Lower leg skin (tissue), 4 donors: ENCODE measurements around the gene RPTOR. TPM values are rescaled to one million over a fixed set of nuclear protein-coding genes. Genes with fewer than 3 reads are reported as not detected.

Experiments used
- DNase-seq, 2 donors: peaks; one replicate each; pipeline ENCODE4 v3.0.0-alpha.2; 2019; ENCODE audit warnings: low spot score in 2 of 2
- H3K4me3 ChIP-seq: fragments of 200-600 bp; sonication (generic); 2 replicates; pipeline ENCODE4 v1.5.1; 2017; ENCODE audit warnings: mild to moderate bottlenecking, low read depth; ENCODE audit not compliant: poor library complexity, severe bottlenecking
- POLR2A ChIP-seq, 2 donors: fragments of 450-650 bp; IDR thresholded peaks; one replicate each; pipeline ENCODE4 v1.6.1; 2016 to 2017; ENCODE audit warnings: antibody characterized with exemption in 2 of 2, mild to moderate bottlenecking in 1 of 2, moderate library complexity in 1 of 2
- WGBS, 2 donors: methylation state at CpG; one replicate each; pipeline ENCODE4 v1.1.5; 2018; 5-methylcytosine and 5-hydroxymethylcytosine counted together
- intact Hi-C: fragments of 100-400 bp; cut with DNase I; formaldehyde crosslinking; loops from one replicate; pipeline ENCODE4 v1.15.0; 2023; ENCODE audit warnings: low total_unique reads
- total RNA-seq, 4 donors: library from RNA; depleted of rRNA; stranded (reverse); fragments of >200 nt; gene quantifications; one replicate each; pipeline ENCODE4 v1.1.0, GENCODE V29; 2016
- TF ChIP-seq, protein P1 (sequence below), 3 donors: fragments of 450-650 bp; IDR thresholded peaks; one replicate each; pipeline ENCODE4 v1.5.1; 2016; ENCODE audit warnings: antibody characterized with exemption in 3 of 3, mild to moderate bottlenecking in 3 of 3, moderate library complexity in 2 of 3

RPTOR gene
- total RNA-seq, 4 donors from 2014 or later: 30.7 to 68.2 (median 39.8) TPM

DNA sequence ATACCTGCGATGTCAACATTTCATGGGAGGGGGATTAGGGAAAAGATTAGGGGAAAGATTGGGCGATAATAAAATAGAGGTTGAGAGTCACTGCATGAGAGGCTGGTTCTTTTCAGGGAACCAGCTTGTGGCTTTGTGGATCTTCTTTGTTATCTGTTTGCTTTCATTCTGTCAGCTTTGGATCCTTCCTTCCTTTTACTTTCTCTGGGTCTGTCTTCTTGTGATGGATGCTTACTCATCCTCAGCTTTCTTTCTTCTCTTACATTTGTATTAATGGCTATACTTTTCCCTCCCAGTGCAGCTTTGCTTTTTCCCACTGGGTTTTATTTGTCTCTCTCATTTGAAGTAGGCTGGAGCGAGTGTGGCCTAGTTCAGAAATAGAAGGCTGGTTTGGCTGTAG, 47.1 kb downstream of the RPTOR start:
- no peak overlapping the region for H3K4me3 ChIP-seq
- peak in 1 of 2 donors; percentile 3 for DNase-seq
- 96 to 99% methylated on average over 3 of the region's 3 CpGs for WGBS, 2 donors
- TF ChIP-seq, protein P1, sequence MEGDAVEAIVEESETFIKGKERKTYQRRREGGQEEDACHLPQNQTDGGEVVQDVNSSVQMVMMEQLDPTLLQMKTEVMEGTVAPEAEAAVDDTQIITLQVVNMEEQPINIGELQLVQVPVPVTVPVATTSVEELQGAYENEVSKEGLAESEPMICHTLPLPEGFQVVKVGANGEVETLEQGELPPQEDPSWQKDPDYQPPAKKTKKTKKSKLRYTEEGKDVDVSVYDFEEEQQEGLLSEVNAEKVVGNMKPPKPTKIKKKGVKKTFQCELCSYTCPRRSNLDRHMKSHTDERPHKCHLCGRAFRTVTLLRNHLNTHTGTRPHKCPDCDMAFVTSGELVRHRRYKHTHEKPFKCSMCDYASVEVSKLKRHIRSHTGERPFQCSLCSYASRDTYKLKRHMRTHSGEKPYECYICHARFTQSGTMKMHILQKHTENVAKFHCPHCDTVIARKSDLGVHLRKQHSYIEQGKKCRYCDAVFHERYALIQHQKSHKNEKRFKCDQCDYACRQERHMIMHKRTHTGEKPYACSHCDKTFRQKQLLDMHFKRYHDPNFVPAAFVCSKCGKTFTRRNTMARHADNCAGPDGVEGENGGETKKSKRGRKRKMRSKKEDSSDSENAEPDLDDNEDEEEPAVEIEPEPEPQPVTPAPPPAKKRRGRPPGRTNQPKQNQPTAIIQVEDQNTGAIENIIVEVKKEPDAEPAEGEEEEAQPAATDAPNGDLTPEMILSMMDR (IDR thresholded peaks at IDR 0.05): no peak
- no peak for TF ChIP-seq POLR2A (IDR thresholded peaks at IDR 0.05)
- intact Hi-C loops: loop anchor here (2.0 kb wide), 1 partner anchor 35 kb away; no protein-coding TSS in a partner anchor

DNA sequence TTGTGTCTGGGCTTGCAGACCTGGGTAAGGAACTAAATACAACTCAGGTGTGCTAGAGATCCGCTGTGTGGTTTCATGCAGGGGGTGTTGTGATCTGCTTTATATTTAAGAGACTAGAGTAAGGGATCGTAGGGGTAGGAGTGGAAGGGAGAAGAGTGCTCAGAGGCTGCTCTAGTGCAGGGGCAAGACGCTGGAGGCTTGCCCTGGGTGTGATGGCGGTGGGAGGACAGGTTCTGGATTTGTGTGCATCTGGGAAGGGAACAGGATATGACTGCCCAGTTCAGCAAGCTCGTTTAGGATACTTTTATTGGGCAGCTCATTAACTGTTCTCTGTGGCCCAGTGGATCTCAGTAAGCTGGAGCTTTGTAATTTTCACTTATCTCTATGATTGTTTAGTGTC, 47.6 kb downstream of the RPTOR start:
- no peak for TF ChIP-seq POLR2A (IDR thresholded peaks at IDR 0.05)
- TF ChIP-seq, protein P1 (IDR thresholded peaks at IDR 0.05): no peak
- H3K4me3 ChIP-seq: no peak overlapping the region
- intact Hi-C loops: loop anchor here (2.0 kb wide), 1 partner anchor 35 kb away; no protein-coding TSS in a partner anchor
- 59 to 66% methylated on average over 5 of the region's 5 CpGs for WGBS, 2 donors
- peak in 1 of 2 donors; percentile 49 for DNase-seq

DNA sequence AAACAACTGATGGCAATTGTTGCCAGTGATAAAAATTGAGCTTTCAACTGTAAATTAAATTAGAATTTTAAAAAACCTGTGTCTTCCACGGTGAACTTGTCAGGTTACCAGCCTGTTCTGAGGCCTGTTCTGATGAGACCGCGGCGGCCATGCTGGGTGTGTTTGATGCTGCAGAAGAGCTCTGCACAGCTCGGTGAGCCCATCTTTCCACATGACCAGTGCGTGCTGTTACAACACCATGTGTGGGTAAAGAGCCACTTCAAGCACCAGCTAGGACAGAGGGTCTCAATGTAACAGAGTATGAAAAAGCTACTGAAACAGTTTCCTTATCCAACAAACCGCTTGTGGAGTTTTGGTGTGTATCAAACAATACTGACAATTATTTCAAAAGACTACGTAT, 48.5 kb downstream of the RPTOR start:
- WGBS, 2 donors: 92 to 95% methylated on average over 8 of the region's 8 CpGs
- intact Hi-C loops: loop anchor here (2.0 kb wide), 1 partner anchor 34 kb away; no protein-coding TSS in a partner anchor
- DNase-seq: peak in 1 of 2 donors; percentile 43
- TF ChIP-seq, protein P1 (IDR thresholded peaks at IDR 0.05): no peak
- no peak for TF ChIP-seq POLR2A (IDR thresholded peaks at IDR 0.05)
- no peak overlapping the region for H3K4me3 ChIP-seq

DNA sequence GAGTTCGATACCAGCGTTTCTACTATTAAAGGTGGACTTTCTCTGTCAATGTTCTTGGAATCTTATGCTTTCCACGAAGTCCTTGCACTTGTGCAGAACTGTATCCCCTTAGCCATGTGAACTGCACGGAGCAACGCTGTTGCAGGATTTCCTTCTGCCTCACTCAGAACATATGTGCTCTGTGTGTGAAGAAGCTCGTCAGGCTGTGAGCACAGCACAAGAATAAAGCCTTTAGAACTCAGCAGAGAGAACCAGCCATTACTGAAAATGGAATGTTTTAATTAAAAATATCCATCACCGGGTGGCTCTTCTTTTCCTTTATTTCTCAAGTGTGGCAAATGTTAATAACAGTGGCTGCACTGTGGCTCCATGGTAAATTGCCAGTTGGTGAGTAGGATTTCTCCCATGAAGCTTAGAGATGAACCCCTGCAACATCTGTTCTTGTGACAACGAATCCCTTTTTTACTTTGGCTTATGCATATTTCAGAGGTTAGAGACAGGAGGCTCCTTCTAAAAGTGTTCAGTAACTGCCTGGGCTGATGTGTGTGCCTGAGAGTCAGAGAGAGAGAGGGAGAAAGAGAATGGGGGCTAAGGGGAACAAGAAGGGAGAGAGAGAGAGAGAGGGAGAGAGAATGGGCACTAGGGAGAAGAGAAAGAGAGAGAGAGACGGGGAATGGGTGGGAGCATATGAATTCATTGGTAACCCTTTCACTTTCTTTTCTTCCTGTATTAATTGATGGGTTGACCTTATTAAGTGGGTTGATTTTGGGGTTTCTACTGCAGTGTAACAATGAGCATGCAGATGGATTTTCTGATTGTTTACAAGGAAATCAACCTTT, 50.0 kb downstream of the RPTOR start:
- no peak for DNase-seq

DNA sequence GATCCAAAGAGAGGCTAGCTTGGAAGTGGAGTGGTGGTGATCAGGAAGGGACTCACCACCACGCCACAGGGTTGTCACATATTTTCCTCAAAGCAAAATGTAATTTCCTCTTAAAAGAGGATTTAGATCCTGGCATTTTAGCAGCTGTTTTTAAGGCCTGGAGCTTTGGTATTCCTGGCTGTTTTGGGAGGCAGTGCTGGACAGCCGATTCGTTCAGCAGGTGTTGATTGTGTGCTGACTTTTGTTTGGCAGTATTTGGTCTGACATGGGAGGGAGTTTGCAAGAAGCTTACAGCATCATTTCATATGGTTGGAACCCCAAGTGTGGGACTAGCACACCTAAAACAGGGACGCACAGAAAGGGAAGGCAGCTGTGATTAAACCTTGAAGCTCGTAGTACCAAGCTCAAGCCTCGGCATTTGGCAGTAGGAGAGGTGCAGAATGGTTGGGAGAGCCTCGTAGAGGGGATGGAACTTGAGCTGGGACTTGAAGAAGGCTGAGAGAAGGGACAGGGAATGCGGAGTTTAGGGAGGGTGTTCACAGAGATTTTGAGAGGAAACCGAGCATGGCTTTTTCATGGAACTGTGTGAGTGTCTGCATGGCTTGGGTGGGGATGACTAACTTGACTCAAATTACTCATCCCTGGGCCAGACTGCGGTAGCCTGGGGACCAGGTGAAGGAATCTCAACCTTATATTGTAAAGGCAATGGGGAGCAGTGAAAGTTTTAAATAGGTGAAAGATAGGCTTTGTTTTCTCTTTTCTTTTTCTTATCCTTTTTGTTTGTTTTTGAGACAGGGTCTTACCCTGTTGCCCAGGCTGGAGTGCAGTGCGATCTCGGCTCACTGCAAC, 52.3 kb downstream of the RPTOR start:
- intact Hi-C loops: no loop called here
- TF ChIP-seq POLR2A (IDR thresholded peaks at IDR 0.05): no peak
- TF ChIP-seq, protein P1 (IDR thresholded peaks at IDR 0.05): no peak
- DNase-seq: peak in 1 of 2 donors; percentile 57
- H3K4me3 ChIP-seq: no peak overlapping the region
- 90 to 92% methylated on average over 12 of the region's 12 CpGs for WGBS, 2 donors

More for the DNA sequence above, 50.0 kb downstream of the RPTOR start:
- TF ChIP-seq POLR2A (IDR thresholded peaks at IDR 0.05): no peak
- TF ChIP-seq, protein P1 (IDR thresholded peaks at IDR 0.05): no peak
- whole genome bisulfite sequencing, 2 donors: 72 to 79% methylated on average over 9 of the region's 9 CpGs
- H3K4me3 ChIP-seq: no peak overlapping the region
- intact Hi-C loops: no loop called here
